Smooth muscle cell of the brain vasculature (primary cell): ENCODE measurements around the gene OR10D3.
"Not testable (repeated sequence)": the region's sequence is repeated elsewhere in the genome, so short reads cannot be mapped to it uniquely, and the experiment has no call there.

Source experiments
- DNase-seq: peaks from one replicate; pipeline ENCODE4 v3.0.0-alpha.2; 2012; ENCODE audit warnings: low read depth, low spot score

Gene OR10D3

DNA sequence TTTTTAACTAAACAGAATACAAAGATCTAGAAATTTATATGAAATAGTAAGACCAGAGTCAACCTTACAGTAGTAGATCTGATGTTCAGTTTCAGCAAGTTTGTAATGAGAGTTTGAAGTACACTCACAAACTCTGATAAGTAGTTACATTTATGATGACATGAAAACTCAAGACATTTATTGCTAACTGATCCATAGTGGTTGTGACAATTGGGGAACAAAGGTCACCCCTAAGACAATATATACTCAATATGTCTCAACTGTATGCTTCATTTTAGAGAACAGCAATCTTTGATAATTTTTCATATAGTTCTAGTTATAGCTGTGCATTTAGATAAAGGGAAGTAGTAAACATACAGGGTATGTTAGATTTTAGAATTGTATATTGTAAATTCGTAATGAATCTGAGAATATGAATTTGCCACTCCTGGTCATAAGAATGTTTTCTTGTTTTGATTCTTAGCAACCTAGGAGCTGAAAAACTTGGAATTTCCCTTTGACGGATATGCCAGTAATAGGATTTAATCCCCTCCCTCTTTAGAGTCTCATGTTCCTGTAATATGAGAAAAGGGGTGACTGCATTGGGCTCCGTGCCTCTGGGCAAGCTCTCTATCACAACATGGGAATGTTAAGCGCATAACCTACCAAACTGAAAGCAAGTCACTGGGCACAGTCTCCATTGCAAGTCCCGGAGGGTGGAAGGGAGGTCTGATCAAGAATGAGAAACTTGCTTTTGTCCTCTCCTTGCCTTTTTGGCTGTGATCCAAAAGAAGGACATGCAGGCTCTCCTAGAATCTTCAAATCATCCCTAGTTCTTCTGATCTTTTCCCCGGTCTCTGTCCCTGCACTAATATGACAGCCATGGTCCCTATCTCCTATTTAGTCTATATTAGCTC lies 11.4 kb downstream of the OR10D3 start:
- no peak for DNase-seq

DNA sequence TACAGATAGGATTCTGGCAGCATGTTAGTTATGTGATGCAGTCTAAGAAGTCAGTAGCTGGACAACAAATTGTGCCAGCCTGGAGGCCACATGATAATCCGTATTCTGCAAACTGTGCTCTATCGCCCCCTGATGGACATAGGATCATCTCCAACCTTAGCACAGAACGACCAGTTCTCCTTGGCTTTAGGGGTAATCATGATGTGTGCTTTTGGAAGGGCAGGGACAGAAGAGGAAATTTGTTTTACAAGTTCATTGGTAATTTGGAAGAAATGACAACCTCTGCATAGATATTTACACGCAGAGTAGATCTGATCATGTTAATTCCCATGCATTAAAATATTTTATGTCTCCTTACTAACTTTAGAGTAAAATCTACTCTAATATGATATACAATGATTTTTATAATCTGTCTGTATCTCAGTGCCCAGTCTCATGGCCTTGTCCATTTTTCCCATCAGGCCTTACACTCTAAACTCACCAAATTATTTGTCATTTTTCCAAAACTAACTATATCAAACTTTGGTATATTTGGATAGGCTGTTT lies 12.1 kb downstream of the OR10D3 start:
- peak; percentile 32 for DNase-seq

DNA sequence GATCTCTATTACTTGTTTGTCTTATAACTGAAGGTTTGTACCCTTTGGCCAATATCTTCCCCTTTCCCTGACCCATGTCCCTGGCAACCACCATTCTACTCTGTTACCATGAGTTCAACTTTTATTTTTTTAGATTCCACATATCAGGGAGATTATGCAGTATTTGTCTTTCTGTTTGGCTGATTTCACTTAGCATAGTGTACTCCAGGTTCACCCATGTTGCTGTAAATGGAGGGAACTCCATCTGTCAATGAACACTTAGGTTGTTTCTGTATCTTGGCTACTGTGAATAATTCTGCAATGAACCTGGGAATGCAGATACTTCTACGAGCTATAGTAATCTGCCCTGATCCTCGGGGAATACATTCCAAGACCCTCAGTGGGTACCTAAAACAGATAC lies 14.9 kb downstream of the OR10D3 start:
- no peak for DNase-seq

DNA sequence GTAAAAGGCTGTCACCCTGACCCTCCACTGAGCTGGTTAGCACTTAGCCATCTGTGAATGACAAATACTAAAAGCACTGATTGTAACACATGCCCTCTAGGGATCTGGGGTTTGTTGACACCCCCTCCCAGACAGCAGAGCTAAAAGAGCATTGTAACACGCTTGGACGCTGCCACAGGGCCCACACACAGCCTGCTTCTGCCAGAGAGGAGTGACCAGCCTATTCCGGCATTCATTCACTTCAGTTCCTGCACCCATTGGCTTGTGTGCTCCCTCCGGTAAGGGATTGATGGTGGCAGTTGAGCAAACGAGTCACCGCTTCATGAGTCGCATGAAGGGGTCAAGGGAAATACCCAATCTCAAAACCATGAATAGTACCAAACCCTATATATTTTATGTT lies 15.8 kb downstream of the OR10D3 start:
- DNase-seq = no peak

DNA sequence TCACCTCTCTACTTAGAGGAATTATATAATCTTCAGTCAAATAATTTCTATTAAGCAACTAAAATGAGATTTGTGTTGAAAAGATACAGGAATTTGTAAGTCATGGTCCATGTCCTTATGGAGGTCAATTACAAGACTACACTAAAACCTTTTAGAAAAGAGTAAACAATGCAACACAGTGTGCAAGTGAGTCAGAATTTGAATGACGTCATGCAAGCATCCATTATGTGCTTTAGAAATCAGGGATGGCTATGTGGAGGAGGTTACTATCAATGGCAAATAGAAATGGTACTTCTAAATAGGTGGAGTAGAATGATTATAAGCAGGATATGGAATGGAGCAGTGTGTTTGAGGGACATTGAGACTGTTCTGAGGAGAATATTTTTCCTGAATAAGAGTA lies 16.6 kb downstream of the OR10D3 start:
- no peak for DNase-seq

DNA sequence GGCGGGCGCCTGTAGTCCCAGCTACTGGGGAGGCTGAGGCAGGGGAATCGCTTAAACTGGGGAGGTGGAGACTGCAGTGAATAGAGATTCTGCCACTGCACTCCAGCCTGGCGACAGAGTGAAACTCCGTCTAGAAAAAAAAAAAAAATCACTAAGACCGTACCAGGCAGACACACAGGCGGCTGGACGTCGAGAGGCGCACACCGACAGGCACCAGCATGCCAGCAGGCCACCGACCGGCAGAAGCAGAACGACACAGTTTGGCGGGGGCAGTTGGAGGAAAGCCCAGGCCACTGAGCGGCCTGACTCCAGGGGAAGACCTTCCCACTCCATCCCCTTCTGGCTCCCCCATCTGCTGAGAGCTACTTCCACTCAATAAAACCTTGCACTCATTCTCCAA lies 17.5 kb downstream of the OR10D3 start:
- no peak for DNase-seq

DNA sequence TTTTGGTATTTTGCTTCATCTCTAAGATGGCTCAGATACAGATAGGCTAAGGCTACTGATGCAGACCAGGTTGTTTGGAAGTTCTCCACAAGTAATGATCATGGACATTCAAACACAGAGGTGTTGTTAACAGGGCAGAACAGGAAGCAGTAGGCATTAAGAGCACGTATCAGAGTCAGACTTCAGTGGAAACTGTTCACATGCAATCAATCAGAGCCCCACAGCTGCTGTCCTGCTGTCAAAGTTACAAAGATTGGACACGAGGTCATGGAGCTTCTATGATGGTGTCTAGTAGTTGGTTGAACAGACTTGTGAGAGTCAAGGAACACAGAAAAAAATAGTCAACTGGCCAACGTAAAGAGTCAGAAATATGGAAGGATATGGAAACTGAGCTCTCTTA lies 19.8 kb downstream of the OR10D3 start:
- no peak for DNase-seq

DNA sequence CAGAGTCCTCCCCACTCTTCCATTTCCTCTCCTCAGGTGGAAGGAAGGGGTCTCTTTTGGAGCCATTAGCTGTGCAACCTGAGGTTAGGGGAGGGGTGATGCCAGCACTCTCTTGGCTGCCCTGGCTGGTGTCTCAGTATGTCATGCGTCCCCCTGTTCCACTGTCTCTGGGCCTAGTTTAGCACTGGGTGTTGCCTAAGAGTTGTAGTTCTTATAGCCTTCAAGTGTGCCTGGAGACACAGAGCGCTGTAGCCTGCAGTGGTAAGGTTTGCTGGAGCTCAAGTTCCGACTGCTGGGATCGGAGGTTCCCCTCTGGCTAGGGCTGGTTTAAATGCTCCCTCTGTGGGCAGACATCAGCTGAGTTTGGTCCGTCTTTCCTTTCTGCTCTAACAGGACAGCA lies 20.9 kb downstream of the OR10D3 start:
- DNase-seq = no peak

DNA sequence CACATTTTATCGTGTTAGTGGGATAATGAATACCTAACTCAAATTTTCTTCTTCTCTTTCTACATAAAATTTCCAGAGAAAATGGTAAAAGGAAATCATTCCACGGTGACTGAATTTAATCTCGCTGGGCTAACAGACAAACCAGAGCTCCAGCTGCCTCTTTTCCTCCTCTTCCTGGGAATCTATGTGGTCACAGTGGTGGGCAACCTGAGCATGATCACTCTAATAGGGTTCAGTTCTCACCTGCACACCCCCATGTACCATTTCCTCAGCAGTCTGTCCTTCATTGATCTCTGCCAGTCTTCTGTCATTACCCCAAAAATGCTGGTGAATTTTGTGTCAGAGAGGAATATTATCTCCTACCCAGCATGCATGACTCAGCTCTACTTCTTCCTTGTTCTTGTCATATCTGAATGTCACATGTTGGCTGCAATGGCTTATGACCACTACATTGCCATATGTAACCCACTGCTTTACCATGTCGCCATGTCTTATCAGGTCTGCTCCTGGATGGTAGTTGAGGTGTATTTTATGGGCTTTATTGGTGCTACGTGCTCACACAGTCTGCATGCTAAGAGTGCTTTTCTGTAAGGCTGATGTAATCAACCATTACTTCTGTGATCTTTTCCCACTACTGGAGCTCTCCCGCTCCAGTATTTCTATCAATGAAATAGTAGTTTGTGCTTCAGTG lies 24.1 kb downstream of the OR10D3 start:
- DNase-seq = no peak

DNA sequence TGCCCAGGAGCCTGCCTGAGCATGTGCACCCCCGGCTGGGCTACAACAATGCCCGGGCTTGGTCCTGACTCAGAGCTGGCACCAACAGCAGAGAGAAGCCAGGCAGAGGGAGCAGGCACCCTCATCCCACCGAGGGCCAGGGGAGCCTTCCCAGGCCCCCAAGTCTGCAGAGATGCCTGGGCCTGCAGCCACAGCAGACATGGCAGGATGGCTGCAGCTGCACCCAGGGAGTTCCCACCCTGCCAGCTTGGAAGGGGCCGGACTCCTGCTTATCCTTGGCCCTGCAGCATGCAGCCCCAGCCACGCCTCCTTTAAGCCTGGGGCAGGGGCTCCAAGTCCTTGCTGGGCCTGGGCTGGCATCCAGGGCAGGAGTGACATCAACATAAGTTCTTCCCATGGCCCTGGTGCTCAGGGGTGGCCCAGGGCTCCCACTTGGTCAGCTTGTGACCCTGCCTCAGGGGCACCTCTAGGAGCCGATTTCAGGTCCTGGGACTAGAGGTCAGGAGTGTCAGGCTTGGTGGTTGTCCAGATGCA lies 26.7 kb downstream of the OR10D3 start:
- no peak for DNase-seq

DNA sequence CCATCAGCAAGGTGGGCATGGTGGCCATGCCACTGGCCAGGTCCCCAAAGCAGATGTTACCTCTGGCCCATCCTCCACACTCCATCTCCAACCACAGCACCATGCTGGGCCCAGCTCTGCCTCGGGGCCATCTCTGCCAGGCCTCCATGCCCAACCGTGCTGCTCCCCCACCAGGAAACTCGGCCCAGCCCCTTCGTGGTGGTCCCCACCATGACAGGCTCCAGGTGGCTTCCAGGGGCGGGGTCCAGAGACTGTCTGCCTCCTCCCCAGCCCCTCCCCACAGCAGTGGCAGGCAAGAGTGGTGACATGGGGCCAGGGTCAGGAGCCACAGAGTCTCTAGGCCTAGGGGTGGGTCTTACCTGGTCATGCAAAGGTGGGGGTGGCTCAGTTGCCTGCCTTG lies 27.3 kb downstream of the OR10D3 start:
- DNase-seq = no peak

DNA sequence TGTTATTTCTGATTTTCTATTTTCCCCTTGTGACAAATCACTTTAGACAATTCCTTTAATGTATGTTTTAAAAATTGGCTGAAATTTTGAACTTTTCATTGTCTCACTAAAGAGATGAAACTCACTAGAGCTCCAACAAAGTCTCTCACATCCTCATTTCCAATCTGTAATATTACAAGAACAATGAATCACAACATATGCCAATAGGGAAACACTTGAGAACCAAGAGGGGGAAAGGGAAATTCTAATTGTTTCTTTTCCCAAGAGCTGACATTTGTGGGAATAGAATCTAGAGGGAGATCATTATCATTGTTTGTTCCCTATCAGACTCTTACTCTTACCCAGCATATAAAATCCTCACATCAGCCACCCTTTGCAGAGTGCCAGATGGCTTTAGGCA lies 28.2 kb downstream of the OR10D3 start:
- DNase-seq = no peak

DNA sequence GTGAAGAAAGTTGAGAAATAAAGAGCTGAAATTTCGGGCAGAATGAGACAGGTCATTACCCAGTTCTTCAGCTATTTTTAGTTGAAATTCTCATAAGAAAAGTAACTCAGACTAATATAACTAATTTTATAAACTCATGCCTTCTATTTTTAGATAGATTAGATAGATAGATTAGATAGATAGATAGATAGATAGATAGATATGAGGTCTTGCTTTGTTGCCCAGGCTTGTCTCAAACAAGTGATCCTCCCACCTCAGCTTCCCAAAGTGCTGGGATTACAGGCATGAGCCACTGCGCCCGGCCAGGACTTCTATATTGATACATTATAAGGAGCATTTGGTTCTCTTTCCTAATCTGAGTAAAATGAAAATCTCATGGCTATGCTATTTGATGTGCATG lies 30.9 kb downstream of the OR10D3 start:
- DNase-seq = no peak

DNA sequence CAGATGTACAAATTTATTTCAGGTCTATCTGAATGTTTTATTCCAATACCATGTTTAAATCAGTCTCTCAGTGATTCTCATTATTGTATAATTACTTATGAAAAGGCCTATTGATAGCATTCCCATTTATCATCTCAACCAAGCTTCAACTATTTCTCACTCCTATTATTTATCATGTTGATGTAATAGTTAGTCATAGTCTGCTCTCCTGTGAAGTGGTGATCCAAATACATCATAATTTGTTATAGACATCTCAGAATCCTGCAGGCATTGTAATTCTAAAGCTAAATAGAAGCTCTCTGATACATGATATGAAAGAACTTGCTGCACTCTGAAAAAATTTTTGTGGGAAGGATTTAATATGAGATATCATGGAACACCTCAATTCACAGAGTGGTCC lies 36.0 kb downstream of the OR10D3 start:
- DNase-seq = no peak

DNA sequence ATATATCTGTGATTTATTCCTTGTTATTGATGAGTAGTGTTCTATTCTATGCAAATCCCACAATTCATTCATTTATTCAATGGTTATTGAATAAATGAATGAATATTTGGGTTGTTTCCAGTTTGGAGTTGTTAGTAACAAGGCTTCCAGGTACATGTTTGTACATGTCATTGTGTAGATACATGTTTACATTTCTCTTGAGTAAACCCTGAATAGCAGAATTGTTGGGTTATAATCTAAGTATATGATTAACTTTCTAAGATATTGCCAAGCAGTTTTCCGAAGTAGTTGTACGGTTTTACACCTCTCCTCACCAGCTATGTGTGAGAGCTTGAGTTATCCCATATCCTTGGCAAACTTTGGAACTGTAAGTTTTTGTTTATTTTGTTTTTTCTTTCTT lies 39.3 kb downstream of the OR10D3 start:
- DNase-seq = no peak

DNA sequence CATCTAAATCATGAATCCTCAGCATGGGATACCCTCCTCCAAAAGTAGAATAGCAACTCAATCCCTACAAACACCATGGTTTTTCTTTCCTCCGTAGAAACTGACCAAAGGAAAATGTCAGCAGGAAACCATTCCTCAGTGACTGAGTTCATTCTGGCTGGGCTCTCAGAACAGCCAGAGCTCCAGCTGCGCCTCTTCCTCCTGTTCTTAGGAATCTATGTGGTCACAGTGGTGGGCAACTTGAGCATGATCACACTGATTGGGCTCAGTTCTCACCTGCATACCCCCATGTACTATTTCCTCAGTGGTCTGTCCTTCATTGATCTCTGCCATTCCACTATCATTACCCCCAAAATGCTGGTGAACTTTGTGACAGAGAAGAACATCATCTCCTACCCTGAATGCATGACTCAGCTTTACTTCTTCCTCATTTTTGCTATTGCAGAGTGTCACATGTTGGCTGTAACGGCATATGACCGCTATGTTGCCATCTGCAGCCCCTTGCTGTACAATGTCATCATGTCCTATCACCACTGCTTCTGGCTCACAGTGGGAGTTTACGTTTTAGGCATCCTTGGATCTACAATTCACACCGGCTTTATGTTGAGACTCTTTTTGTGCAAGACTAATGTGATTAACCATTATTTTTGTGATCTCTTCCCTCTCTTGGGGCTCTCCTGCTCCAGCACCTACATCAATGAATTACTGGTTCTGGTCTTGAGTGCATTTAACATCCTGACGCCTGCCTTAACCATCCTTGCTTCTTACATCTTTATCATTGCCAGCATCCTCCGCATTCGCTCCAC lies 41.7 kb downstream of the OR10D3 start:
- not testable (repeated sequence) for DNase-seq

DNA sequence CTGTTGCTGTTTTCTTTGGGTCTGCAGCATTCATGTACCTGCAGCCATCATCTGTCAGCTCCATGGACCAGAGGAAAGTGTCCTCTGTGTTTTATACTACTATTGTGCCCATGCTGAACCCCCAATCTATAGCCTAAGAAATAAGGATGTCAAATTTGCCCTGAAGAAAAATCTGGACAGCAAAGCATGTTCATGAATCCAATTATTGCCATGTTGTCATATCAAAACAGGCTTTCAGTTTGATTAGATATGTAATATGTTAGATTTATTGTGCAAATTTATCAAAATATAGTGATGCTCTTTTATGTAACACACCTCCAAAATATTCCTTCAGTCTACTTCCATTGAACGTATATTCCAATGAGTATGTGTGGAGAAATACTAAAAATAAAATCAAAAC lies 42.3 kb downstream of the OR10D3 start:
- no peak for DNase-seq

DNA sequence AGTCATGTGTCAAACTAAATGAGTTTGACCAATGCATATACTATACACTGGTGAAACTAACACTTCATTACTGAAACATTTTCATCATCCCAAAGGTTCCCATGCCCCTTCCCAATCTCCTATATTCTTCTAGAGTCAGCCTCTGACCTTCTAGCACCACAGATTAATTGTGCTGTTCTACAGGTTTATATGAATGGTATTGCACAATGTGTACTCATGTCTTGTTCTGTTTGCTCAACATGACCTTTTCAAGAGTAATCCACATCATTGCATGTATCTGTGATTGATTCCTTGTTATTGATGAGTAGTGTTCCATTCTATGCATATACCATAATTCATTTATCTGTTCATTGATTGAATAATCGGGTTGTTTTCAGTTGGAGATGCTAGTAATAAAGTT lies 50.2 kb downstream of the OR10D3 start:
- no peak for DNase-seq
